ENCODE results near the gene IL22RA1.

Gene IL22RA1

DNA sequence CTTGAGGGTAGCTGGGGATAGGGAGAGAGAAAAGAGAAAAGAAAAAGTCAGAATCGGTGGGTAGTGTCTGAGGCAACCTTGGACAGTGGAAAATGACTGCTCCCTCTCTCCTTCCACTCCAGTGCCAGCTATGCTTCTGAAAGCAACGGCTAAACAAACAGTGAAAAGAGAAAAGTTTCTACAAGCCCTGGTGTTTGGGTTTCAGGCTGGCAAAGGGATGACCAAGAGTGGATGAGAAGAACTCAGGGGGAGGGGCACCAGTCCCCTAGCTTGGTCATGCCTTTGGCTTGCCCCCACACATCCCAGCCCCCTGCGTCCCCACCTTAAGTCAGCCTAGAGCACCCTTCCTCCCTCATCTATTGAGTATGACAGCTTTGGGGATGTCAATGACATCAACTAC is 8.6 kb downstream of the IL22RA1 start:
- DNase-seq, result no peak

DNA sequence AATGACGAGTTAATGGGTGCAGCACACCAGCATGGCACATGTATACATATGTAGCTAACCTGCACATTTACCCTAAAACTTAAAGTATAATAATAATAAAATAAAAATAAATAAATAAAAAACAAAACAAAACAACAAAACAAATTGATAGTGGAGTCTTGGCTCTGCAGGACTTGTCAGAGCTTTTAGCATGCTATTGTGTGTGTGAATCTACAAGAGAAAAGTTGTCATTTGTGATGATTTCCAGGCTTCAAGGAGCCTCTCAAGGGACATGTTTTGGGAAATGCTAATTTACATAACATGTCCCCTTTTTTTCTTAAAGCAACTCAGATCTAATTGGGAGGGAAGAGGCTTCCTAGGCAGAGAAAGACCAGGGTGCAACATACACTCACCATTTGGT is 9.1 kb downstream of the IL22RA1 start:
- DNase-seq, result no peak

DNA sequence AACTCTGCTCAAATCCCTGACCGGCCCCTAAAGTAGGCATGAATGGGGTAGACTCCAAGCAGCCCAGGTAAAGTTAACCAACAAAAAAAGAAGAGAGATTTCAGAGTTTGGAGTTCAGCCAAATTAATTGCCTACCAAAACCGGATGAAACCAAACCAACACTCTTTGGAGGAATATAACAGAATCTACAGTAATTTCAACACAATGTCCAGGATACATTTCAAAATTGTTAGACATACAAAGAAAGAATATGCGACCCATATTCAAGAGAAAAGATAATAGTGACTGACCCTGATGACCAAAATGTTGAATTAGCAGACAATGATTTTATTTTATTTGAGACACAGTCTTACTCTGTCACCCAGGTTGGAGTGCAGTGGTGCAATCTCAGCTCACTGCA is 12.6 kb downstream of the IL22RA1 start:
- no peak for DNase-seq

DNA sequence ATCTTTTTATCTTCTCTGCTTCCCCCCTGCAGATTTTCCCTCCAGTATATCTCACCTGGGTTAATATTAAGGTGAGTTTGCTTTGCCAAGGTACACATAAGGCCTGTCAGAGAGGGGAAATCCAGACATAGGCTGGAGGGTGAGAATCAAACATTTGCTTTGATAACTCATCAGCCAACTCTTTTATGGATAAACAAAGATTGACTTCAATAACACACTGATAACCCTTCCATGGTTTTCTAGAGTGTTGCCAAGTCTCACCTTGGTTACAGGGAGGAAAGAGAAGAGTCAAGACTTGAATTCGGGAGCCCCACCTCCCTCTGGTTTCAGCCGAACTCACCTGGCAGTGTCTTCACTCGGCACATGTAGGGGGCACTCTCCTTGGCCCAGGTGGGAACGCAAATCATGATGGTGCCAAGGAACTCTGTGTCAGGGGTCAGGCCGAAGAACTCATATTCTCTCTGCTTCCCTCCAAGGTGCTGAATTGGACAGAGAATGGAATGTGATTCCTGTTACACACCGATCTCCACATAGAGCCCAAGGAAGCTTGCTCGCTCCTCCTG is 15.1 kb downstream of the IL22RA1 start:
- DNase-seq, result no peak

DNA sequence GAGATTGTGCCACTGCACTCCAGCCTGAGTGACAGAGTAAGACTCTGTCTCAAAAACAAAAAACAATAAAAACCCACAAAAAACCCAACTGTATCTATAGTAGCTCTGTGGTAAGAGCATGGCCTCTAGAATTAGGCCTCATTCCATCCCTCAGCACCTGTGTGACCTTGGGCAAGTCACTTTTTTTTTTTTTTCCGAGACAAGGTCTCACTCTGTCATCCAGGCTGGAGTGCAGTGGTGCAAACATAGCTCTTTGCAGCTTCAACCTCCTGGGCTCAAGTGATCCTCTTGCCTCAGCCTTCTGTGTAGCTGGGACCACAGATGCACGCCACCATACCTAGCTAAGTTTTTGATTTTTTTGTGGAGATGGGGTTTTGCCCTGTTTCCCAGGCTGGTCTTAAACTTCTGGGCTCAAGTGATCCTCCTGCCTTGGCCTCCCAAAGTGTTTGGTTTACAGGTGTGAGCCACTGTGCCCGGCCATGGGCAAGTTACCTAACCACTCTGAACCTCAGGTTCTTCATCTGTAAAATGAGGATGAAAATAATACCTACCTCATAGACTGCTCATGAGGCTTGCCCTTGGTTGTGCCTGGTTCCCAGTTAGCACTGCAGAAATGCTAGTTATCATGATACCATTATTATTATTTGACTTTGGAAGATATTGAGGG is 15.7 kb downstream of the IL22RA1 start:
- no peak for DNase-seq

DNA sequence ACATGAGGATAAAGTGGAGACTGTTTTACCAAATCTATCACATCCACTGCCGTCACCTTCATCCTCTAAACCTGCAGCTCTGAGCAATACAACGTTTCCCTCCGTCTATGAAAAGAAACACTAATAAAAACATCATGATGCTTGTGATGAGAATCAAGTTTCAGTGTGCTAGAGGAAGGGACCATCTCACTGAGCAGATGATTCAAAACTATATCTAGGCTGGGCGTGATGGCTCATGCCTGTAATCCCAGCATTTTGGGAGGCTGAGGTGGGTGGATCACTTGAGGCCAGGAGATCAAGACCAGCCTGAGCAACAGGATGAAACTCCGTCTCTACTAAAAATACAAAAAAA is 16.3 kb downstream of the IL22RA1 start:
- no peak for DNase-seq

DNA sequence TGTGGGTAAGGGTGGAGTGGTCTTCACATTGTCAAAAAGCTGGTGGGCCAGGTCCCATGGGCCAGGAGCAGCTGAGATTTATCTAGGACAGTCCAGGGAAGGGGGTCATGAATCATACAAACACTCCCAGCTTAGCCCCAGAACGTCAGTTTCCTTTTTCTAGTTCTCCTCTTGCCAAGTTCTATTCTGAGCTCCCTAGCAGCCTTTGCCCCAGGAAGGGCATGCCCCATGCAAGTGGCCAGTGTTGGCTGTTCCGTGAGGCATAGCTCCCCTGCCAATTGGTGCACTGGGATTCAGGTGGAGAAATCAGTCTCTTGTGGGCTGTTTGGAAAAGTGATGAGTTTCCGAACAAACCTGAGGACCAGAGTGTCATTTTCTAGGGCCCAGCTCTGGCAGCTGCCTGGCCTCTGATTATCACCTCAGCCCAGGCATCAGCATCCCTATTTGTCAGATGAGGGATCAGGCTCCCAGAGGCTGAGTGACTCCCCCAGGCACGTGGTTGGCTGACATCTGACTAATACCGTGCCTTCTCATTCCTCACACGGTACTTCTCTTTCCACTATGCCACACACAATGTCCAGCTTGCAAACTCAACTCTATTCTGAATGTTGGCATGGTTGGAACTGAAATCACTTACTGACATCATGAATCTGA is 16.8 kb downstream of the IL22RA1 start:
- DNase-seq, result no peak

DNA sequence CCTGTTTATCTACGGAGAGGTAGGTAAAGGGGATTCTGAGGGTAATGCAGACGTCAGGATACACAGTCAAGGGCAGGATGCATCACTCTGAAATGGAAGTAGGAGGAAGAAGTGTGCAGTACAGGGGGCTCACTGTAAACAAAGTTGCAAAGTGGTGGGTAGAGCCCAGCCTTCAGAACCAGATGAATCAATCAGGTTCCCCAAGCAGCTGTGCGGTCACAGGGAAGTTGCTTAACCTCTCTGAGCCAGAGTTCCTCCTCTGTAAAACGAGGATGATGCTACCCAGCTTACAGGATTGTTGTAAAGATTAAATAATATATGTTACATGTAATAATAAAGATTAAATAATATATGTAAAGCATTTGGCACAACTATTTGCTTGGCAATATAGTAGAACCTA is 17.5 kb downstream of the IL22RA1 start:
- no peak for DNase-seq

DNA sequence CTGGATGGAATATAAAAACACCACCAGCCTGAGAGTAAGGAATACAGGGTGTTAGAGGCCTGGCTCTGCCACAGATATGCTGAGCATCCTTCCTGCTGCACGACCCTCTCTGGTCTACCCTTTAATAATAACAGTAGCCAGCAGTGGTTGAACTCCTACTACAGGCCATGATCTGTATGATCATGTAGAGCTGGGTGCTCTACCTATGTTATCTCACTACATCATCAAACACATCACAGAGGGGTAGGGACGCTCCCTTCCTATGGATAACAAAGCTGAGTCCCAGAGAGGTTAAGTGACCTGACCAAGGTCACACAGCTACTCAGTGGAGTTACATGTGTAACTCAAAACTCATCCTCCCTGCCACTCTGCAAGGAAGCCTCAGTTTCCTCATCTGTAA is 18.0 kb downstream of the IL22RA1 start:
- DNase-seq, result no peak

DNA sequence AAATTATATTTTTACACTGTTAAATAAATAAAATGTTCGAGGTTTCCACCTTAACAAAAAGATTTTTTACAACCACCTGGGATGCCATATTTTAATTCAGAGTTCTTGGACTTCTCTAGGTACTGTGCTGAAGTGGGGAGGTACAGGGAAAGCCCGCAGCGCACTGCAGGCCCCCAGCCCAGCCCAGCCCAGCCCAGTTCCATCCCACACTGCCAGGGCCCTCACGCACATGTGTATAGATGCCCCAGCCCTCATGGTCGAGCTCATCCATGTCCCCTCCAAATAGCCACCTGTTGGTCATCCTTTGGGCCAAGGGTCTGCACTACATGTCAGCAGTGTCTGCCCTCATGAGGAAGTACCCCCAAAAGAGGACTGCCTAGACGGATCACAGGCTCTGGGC is 19.3 kb downstream of the IL22RA1 start:
- no peak for DNase-seq

DNA sequence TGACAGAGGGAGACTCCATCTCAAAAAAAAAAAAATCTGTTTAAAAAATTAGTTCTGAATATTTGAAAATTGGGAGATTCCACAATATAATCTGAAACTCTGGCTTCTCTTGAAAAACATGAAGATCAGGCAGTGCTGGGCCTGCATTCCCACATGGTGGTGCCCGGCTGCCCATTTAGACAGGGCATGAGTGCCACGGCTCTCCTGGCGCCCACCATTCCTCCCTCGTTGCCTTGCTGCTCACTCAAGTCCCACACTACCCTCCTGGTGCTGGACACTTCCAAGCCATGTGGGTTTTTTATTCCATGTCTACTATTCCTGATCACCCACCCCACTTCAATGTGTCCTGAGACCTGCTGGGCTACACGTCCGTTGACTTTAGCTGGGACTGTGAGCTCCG is 20.2 kb downstream of the IL22RA1 start:
- DNase-seq, result no peak

DNA sequence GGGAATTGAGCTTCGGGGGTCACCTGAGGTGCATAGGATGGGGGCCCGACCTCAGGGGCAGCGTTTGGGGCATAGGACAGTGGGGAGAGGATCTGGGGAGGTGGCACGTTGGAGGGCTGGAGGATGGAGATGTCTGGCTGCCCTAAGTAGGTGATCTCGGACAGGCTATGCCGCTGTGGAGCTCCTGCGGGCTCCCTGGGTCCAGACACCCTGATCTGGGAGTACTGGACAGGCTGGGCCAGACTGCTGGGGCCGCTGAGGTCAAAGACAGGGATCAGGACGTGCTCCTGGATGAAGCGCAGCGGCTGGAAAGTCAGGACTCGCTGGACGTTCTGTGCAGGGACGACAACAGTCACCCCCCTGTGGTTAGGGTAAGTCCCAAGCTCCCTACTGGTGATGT is 21.5 kb downstream of the IL22RA1 start:
- DNase-seq, result no peak

DNA sequence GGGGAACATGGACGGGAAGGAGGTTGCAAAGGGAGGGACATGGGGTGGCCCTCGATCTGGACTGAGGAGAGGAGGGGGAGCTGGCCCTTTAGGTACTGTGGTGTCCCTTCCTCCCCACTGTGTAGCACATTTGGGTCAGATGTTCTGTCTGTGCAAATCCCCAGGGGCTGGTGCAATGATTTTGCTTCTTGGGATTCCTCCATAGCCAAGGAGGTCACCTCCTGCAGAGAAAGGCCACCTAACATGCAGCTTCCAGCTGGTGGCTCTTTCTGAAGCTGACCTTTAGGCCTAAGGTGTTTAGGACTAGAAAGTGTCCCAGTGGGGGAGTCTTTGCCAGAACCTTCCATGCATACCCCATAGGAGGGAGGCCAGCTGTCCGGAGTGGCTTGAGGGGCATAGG is 22.0 kb downstream of the IL22RA1 start:
- DNase-seq, result no peak

DNA sequence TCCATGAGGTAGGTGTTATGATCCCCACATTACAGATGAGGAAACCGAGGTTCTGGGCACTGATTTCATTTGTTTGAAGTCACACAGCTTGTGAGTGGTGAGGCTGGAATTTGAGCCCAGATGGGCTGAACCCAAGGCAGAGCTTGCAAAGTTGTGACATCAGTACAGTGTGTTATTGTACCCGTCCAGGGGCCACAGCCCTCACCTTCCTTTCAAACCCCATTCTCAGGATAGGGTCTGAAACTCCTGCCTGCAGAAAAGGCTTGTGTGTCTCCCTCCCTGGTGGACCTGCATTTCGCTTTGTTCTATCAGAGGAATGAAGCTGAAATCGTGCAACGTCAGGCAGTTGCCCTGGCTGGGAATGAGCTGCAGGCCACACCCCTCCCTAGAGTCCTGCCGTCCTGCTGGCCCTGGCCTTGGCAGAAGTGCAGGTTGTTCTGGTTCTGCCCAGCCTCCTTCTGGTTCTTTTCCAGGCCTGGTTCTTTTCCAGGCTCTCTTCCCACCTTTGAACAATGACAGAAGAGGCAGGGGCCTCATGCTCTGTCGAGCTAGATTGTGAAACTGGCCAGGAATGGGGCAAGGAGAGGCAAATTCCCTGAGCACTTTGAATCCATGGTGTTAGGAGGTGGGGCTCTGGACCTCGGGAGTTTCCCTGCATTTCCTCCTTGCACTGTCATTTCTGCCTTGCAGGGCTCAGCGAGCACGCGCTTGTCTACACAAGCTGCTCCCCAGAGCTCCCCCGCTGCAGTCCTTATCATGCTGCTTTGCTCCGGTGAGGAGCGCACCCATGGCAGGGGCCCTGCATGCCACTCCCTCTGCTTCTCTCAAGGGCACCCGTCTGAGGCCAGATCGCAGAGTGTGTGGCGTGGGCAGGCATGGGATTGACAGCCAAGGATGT is 22.8 kb downstream of the IL22RA1 start:
- no peak for DNase-seq

DNA sequence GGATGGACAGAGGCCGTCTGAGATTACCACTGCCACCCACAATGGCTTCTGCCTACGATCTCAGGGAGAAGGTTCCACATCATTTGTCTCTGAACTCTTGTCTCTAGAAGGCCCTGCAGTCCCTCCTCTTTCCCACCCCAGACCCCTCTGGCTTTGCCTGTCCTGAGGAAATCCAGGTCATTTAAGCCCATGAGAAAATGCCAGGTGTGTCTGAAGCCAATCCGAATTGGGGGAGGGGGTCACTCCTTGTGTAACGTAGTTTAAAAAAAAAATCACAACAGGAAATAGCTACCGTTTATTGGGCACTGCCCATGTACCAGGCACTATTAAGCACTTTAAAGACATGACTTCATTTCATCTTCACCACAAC is 23.5 kb downstream of the IL22RA1 start:
- no peak for DNase-seq

DNA sequence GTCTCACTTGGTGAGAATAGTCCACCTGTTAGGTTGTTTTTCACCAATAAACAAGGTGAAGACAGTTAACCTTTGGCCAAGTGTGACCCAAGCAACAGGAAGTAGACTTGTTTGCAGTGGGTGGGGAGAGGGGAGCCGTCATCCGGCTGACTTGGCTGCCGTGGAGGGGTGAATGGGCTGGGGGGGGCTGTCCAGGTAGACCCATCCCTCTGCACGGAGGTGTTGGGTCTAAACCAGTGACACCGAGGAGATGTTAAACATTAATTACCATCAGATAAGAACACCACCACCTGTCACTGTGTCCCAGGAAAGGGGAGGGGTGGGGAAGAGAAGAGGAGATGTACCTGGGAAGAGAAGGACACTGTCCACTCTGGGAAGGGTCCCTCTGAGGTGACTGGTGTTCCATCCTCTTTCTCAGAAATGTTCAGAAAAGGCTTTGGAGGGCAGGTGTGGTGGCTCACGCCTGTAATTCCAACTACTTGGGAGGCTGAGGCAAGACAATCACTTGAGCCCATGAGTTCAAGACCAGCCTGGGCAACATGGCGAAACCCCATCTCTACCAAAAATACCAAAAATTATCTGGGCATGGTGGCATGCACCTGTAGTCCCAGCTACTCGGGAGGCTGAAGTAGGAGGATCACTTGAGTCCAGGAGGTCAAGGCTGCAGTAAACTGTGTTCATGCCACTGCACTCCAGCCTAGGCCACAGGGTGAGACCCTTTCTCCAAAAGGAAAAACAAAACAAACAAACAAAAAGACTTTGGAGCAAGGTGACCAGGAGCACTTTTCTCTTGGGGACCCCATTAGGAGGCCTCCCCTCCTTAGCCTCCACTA is 24.3 kb downstream of the IL22RA1 start:
- no peak for DNase-seq

DNA sequence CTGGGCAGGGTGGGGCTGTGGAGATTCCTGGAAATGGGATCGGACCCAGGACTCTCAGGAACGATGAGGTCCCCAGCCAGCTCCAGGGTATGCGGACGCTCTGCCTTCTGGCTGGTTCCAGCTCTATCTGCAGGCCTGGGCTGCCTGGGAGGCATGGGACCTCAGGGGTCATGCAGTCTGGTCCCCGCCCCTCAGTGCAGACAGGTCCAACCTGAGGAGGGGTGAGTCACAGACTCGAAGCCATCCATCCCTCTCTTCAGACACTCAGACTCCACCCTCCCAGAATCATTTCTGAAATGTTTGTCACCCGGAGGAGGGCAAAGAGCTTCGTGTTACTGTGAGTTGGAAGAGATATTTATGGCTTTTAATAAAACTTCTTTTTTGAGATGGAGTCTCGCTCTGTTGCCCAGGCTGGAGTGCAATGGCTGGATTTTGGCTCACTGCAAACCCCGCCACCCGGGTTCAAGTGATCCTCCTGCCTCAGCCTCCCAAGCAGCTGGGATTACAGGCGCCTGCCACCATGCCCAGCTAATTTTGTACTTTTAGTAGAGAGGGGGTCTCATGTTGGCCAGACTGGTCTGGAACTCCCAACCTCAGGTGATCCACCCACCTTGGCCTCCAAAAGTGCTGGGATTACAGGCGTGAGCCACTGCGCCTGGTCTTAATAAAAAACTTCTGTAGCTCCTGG is 25.1 kb downstream of the IL22RA1 start:
- DNase-seq, result no peak

DNA sequence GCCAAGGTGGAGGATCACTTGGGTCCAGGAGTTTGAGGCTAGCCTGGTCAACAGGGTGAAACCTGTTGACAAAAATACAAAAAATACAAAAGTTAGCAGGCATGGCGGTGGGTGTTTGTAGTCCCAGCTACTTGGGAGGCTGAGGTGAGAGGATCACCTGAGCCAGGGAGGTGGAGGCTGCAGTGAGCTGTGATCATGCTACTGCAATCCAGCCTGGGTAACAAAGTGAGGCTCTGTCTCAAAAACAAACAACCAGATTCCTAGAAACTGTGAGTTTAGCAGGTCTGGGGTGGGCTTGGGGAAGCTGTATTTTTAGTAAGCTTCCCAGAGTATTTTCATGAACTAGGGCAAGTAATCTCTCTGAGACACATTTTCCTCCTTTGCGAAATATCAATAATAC is 25.8 kb downstream of the IL22RA1 start:
- no peak for DNase-seq

DNA sequence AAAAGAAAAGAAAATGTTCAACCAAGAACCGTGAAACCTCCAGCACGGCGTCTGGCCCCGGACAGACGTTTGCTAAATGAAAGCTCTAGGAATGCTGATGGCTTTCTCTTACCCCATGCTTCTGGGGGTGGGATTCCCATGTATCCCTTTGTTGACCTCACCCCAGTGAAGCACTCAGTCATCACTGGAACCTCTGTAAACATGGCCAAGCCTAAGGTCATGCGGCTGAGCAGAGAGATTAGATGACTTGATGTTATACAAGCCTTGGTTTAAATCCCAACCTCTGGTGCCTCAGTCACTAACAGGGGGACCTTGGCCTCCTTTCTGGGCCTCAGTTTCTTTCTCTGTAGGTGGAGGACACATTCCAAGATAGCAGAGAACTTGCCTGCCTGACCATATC is 28.2 kb downstream of the IL22RA1 start:
- DNase-seq, result no peak

DNA sequence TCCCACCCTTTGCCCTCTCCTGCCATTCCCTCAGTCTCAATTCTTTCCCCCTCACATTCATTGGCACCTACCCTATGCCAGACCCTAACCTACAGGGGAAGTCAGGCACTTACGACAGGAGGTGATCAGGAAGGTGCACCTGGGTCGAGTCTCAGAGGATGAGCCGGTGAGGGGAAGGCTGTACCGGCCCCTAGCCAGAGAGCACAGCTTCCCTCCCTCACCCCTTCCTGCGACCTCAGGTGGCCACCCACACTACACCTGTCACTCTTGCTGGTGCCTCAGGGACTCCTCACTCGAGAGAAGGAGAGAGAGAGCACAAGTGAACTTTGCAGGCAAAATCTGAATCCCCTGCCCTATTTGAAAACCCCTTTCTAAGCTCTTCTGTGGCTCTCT is 29.3 kb downstream of the IL22RA1 start:
- no peak for DNase-seq

DNA sequence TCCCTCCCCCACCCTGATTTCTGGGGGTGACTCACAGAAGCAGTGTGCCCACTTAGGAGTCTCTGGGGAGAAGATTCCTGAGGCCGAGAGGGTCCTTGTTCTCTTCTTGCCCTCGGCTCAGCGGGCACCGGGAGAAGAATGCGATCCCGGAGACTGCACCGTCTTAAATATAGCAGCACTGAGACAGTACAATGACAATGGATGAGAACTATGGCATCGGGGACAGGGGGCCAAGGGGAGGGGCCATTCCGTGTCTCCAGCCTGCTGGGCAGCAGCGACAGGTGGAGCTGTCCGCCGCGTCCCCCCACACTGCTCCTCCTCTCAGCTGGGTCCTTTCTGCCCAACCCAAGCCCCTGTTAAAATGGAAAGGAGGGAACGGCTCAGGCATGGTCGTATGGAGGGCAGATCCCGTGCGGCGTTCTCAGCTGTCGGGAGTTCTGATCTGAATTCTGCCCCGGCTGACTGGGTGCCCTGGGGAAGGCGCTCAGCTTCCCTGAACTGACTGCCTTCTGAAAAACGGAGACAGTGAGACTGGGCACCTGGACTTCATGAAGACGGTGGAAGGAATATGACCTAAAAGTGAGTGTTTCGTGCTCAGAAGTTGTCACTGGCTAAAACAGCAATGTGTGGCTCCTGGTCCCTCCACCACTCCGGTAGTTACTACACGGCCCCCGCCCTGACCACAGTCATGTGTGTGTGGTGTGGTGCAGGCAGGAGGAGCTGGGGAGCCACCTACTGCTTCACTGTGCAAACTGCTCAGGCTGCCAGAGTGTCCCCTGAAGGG is 30.8 kb downstream of the IL22RA1 start, which contains the start of gene MYOM3:
Gene MYOM3, minus strand, starts transcription at position 140 of the 784 bp plus-strand sequence. CDS start 3,499 bp downstream, outside the sequence.
- DNase-seq, result no peak
